K562 (cell line): ENCODE data around the gene PLEKHA7. TPM values are rescaled to one million over a fixed set of nuclear protein-coding genes. Genes with fewer than 3 reads are reported as not detected.
A peak's percentile ranks its signal among the peaks of the same experiment; 100 is the strongest.

Source experiments
- BDP1 ChIP-seq: IDR thresholded peaks from 3 replicates; pipeline ENCODE4 v1.6.1; 2011; ENCODE audit not compliant: insufficient read length, insufficient read depth
- BHLHE40 ChIP-seq: IDR thresholded peaks from 2 replicates; pipeline ENCODE4 v1.6.1; 2011; ENCODE audit warnings: low read length, improper control_type of control experiment
- BRD4 ChIP-seq: fragments of 200-600 bp; sonication (generic); IDR thresholded peaks from 2 replicates; pipeline ENCODE4 v1.6.1; 2017; ENCODE audit warnings: inconsistent platforms
- CC2D1A ChIP-seq: fragments of 450-650 bp; IDR thresholded peaks from 2 replicates; pipeline ENCODE4 v1.6.1; 2017; ENCODE audit warnings: mild to moderate bottlenecking
- CEBPB ChIP-seq: fragments of 450-650 bp; IDR thresholded peaks from 2 replicates; pipeline ENCODE4 v1.6.1; 2016; ENCODE audit warnings: missing genetic modification characterization, missing compliant biosample characterization
- HDAC1 ChIP-seq, 2 experiments: fragments of 450-650 bp; IDR thresholded peaks; 2 replicates each; pipeline ENCODE4 v1.6.1; 2016 to 2017; ENCODE audit warnings: inconsistent platforms in 1 of 2, mild to moderate bottlenecking in 1 of 2, moderate library complexity in 1 of 2
- MAZ ChIP-seq, 2 experiments: fragments of 450-650 bp in 1 of 2; sonication (generic) in 1 of 2; formaldehyde crosslinking; IDR thresholded peaks in 1 of 2; conservative IDR thresholded peaks in 1 of 2; 2 replicates each; pipeline versions ENCODE4 v1.4.0 to v1.5.0; 2020; ENCODE audit warnings: mild to moderate bottlenecking in 1 of 2, missing genetic modification reagents in 1 of 2
- PPARD ChIP-seq: fragments of 250-450 bp; sonication (Bioruptor Pico); IDR thresholded peaks from 2 replicates; pipeline ENCODE4 v1.8.0; 2022; ENCODE audit warnings: inconsistent platforms, mild to moderate bottlenecking, moderate library complexity
- PRPF4 ChIP-seq: fragments of 200-400 bp; formaldehyde crosslinking; IDR thresholded peaks from one replicate; pipeline ENCODE4 v1.6.1; 2017; ENCODE audit warnings: low read length, low read depth, mild to moderate bottlenecking; ENCODE audit not compliant: insufficient read depth, poor library complexity, severe bottlenecking
- RBM14 ChIP-seq: fragments of 200-400 bp; formaldehyde crosslinking; IDR thresholded peaks from 2 replicates; pipeline ENCODE4 v1.6.1; 2018; ENCODE audit warnings: low read depth, mild to moderate bottlenecking, low read length, moderate library complexity, borderline replicate concordance; ENCODE audit not compliant: insufficient read depth
- RBM15 ChIP-seq: fragments of 200-400 bp; formaldehyde crosslinking; IDR thresholded peaks from 2 replicates; pipeline ENCODE4 v1.6.1; 2018; ENCODE audit warnings: mild to moderate bottlenecking, low read length, moderate library complexity; ENCODE audit not compliant: insufficient read depth
- REST ChIP-seq, 2 experiments: fragments of 450-650 bp; formaldehyde crosslinking in 1 of 2; IDR thresholded peaks; 2 replicates each; pipeline versions ENCODE4 v1.4.0 to v1.6.1; 2014 to 2020; ENCODE audit warnings: mild to moderate bottlenecking in 2 of 2, borderline replicate concordance in 1 of 2, low read depth in 1 of 2
- SMC3 ChIP-seq: conservative IDR thresholded peaks from 2 replicates; pipeline ENCODE4 v1.6.1; 2011; ENCODE audit warnings: low read depth, low read length, improper control_type of control experiment; ENCODE audit not compliant: insufficient read depth
- SREBF2 ChIP-seq: sonication (generic); formaldehyde crosslinking; IDR thresholded peaks from 2 replicates; pipeline ENCODE4 v1.4.0; 2020; ENCODE audit warnings: mild to moderate bottlenecking, missing genetic modification reagents
- TCFL5 ChIP-seq: fragments of 250-450 bp; sonication (Bioruptor Pico); conservative IDR thresholded peaks from 2 replicates; pipeline ENCODE4 v1.6.1; 2021; ENCODE audit warnings: mild to moderate bottlenecking, moderate library complexity, matching md5 sums
- TRIM28 ChIP-seq: fragments of 450-650 bp; IDR thresholded peaks from 2 replicates; pipeline ENCODE4 v1.6.1; 2017
- XRCC4 ChIP-seq: IDR thresholded peaks from one replicate; pipeline ENCODE4 v1.6.1; 2011; ENCODE audit not compliant: insufficient read depth, insufficient read length; ENCODE audit errors: extremely low read depth
- ZFPM2 ChIP-seq: fragments of 250-450 bp; sonication (Bioruptor Pico); IDR thresholded peaks from 2 replicates; pipeline ENCODE4 v1.5.1; 2022; ENCODE audit warnings: mild to moderate bottlenecking
- ZNF311 ChIP-seq: fragments of 250-450 bp; sonication (Bioruptor Pico); IDR thresholded peaks from 2 replicates; pipeline ENCODE4 v1.4.0; 2020; ENCODE audit warnings: mild to moderate bottlenecking, moderate library complexity
- ZNF507 ChIP-seq: conservative IDR thresholded peaks from 2 replicates; pipeline ENCODE4 v1.6.1; 2017; ENCODE audit warnings: missing genetic modification characterization, missing compliant biosample characterization
- polyA plus RNA-seq, 8 experiments: library from polyadenylated mRNA; depleted of rRNA in 4 of 8; stranded (reverse) in 5 of 8; unstranded in 3 of 8; fragments of >200 nt; fragmentation: Nextera tagmentation in 2 of 8; fragmentation: Illumina TruSeq in 1 of 8; extraction: Ambion mirVana in 2 of 8; extraction: Trizol in 1 of 8; gene quantifications; 2 replicates each; pipeline versions ENCODE4 v1.2.1 to v1.2.3, GENCODE V29; 2011 to 2014; ENCODE audit warnings: inconsistent platforms in 1 of 8, missing spikeins in 1 of 8
- total RNA-seq, 7 experiments: library from RNA; depleted of rRNA in 6 of 7; stranded (reverse); fragments of >200 nt in 6 of 7; fragmentation: Illumina TruSeq in 2 of 7; extraction: Trizol in 2 of 7; gene quantifications; 2 replicates each; pipeline versions ENCODE4 v1.2.1 to v1.2.3, GENCODE V29; 2011 to 2021; ENCODE audit warnings: low replicate concordance in 1 of 7

Gene PLEKHA7
- total and polyA plus RNA-seq, 9 of the 15 experiments (the other 6 are each of a cell fraction or from before 2014, with no cell fraction given) = 0.06 to 0.77 (median 0.20) TPM; not detected in 1

GRCh38 chr11:16820324-16821092, 193.7 kb downstream of the PLEKHA7 start (continued):
- TF ChIP-seq MAZ (CRISPR knock-in tag; conservative IDR thresholded peaks at IDR 0.05 in 1 of 2, IDR thresholded peaks at IDR 0.05 in 1 of 2) (no peak), RBM15 (no peak), TRIM28 (no peak), XRCC4 (no peak), RBM14 (no peak), BRD4 (no peak), CEBPB (tag) (no peak), PPARD (CRISPR knock-in tag) (no peak), SMC3 (peak; percentile 81), REST (IDR thresholded peaks at IDR 0.05; ENCODE audit: borderline replicate concordance) (peak; percentile 73), REST (CRISPR knock-in tag; IDR thresholded peaks at IDR 0.05; ENCODE audit: low read depth) (no peak), ZNF507 (tag) (no peak), TCFL5 (no peak), BDP1 (no peak), CC2D1A (no peak), ZNF311 (CRISPR knock-in tag) (no peak), HDAC1 (IDR thresholded peaks at IDR 0.05) (no peak), PRPF4 (no peak), SREBF2 (CRISPR knock-in tag) (no peak), BHLHE40 (no peak), ZFPM2 (CRISPR knock-in tag) (no peak)
